IMR-90 (cell line): ENCODE measurements around the gene AP3M1. TPM values are rescaled to one million over a fixed set of nuclear protein-coding genes. Genes with fewer than 3 reads are reported as not detected.

Experiments
- ATAC-seq: fragments of 200-7000 bp; cut with Tn5 transposase; 2 replicates; pipeline ENCODE4 v1.9.1; 2020; ENCODE audit warnings: low read depth, mild to moderate bottlenecking, moderate library complexity
- BruUV-seq: library from RNA; stranded (reverse); fragments of 400-500 nt; replicated peaks from 2 replicates; lab custom pipeline; 2021; lab: Mats Ljungman, UMichigan
- CTCF ChIA-PET: fragments of 300-600 bp; formaldehyde crosslinking; extraction: SDS; loops from one replicate; lab custom pipeline; 2021; ENCODE audit warnings: antibody characterized with exemption; lab: Yijun Ruan, JAX
- POLR2A ChIA-PET: fragments of 300-600 bp; sonication (Branson Sonifier 250); formaldehyde crosslinking; loops from one replicate; lab custom pipeline; 2022; ENCODE audit warnings: antibody characterized with exemption; ENCODE audit not compliant: unreplicated experiment; lab: Charles Lee
- DNase-seq: peaks from one replicate; pipeline ENCODE4 v3.0.0; 2013
- H2AFZ ChIP-seq: replicated peaks from 2 replicates; pipeline ENCODE3; 2013; ENCODE audit warnings: low read length, mild to moderate bottlenecking; ENCODE audit not compliant: poor library complexity
- H2AK5ac ChIP-seq: 2 replicates; pipeline ENCODE4 v1.6.1; 2013; ENCODE audit warnings: low read depth, low read length, inconsistent platforms
- H2AK9ac ChIP-seq: replicated peaks from 2 replicates; pipeline ENCODE3; 2013; ENCODE audit warnings: mild to moderate bottlenecking, low read depth, low read length, moderate library complexity; ENCODE audit not compliant: poor library complexity
- H2BK120ac ChIP-seq: 2 replicates; pipeline ENCODE4 v1.6.1; 2013; ENCODE audit warnings: low read depth, low read length, inconsistent platforms
- H2BK15ac ChIP-seq: 3 replicates; pipeline ENCODE4 v1.6.1; 2013; ENCODE audit warnings: low read depth, low read length, inconsistent platforms
- H2BK20ac ChIP-seq: 2 replicates; pipeline ENCODE4 v1.6.1; 2013; ENCODE audit warnings: low read depth, mild to moderate bottlenecking, inconsistent platforms, low read length, moderate library complexity
- H2BK5ac ChIP-seq: 2 replicates; pipeline ENCODE4 v1.6.1; 2013; ENCODE audit warnings: mild to moderate bottlenecking, low read depth, low read length, inconsistent platforms; ENCODE audit not compliant: poor library complexity, severe bottlenecking
- H3K14ac ChIP-seq: replicated peaks from 2 replicates; pipeline ENCODE4 v1.6.1; 2013; ENCODE audit warnings: low read depth, low read length, inconsistent platforms
- H3K18ac ChIP-seq: 2 replicates; pipeline ENCODE4 v1.6.1; 2013; ENCODE audit warnings: low read depth, low read length, control low read depth
- H3K23ac ChIP-seq: 2 replicates; pipeline ENCODE4 v1.6.1; 2013; ENCODE audit warnings: low read depth, low read length, inconsistent platforms
- H3K27ac ChIP-seq: 2 replicates; pipeline ENCODE4 v1.5.1; 2013; ENCODE audit warnings: mild to moderate bottlenecking, control low read depth, low read length; ENCODE audit not compliant: insufficient read depth
- H3K27me3 ChIP-seq: 2 replicates; pipeline ENCODE4 v1.6.1; 2013; ENCODE audit warnings: low read length; ENCODE audit not compliant: control insufficient read depth, insufficient read depth
- H3K36me3 ChIP-seq: 2 replicates; pipeline ENCODE4 v1.6.1; 2013; ENCODE audit warnings: low read length, mixed read lengths; ENCODE audit not compliant: control insufficient read depth, insufficient read depth
- H3K4ac ChIP-seq: 2 replicates; pipeline ENCODE4 v1.6.1; 2013; ENCODE audit warnings: low read depth, low read length, inconsistent platforms
- H3K4me1 ChIP-seq: 2 replicates; pipeline ENCODE4 v1.6.1; 2013; ENCODE audit warnings: low read length, mixed read lengths; ENCODE audit not compliant: control insufficient read depth, insufficient read depth
- H3K4me2 ChIP-seq: 2 replicates; pipeline ENCODE4 v1.6.1; 2013; ENCODE audit warnings: low read depth, mild to moderate bottlenecking, control low read depth, low read length, moderate library complexity
- H3K4me3 ChIP-seq: 2 replicates; pipeline ENCODE4 v1.5.1; 2013; ENCODE audit warnings: low read depth, mild to moderate bottlenecking, control low read depth, low read length, moderate library complexity; ENCODE audit not compliant: insufficient read depth
- H3K56ac ChIP-seq: 2 replicates; pipeline ENCODE4 v1.6.1; 2013; ENCODE audit warnings: low read length, inconsistent platforms; ENCODE audit not compliant: insufficient read depth; ENCODE audit errors: extremely low read depth
- H3K79me1 ChIP-seq, 2 experiments: 2 replicates each; pipeline ENCODE4 v1.6.1; 2013; ENCODE audit warnings: low read length in 2 of 2, inconsistent platforms in 1 of 2, low read depth in 1 of 2
- H3K9ac ChIP-seq: 2 replicates; pipeline ENCODE4 v1.6.1; 2013; ENCODE audit warnings: low read depth, low read length, control low read depth
- H3K9me1 ChIP-seq: 2 replicates; pipeline ENCODE4 v1.6.1; 2013; ENCODE audit warnings: low read length, inconsistent platforms; ENCODE audit not compliant: insufficient read depth
- H3K9me3 ChIP-seq: 2 replicates; pipeline ENCODE4 v1.6.1; 2013; ENCODE audit warnings: low read length; ENCODE audit not compliant: control insufficient read depth, insufficient read depth
- H4K20me1 ChIP-seq: 2 replicates; pipeline ENCODE4 v1.6.1; 2013; ENCODE audit warnings: low read length, inconsistent platforms; ENCODE audit not compliant: insufficient read depth
- H4K5ac ChIP-seq: 2 replicates; pipeline ENCODE4 v1.6.1; 2013; ENCODE audit warnings: mild to moderate bottlenecking, low read depth, low read length, control low read depth
- H4K8ac ChIP-seq, 2 experiments: 2 replicates each; pipeline ENCODE4 v1.6.1; 2013; ENCODE audit warnings: low read depth in 2 of 2, low read length in 2 of 2, control low read depth in 1 of 2, inconsistent platforms in 1 of 2
- H4K91ac ChIP-seq: 2 replicates; pipeline ENCODE4 v1.6.1; 2013; ENCODE audit warnings: low read depth, low read length, inconsistent platforms; ENCODE audit not compliant: insufficient read depth
- WGBS, 2 experiments: methylation state at CpG; one replicate each; pipeline versions ENCODE4 v1.1.5 to v1.1.7; 2013; ENCODE audit warnings: missing lambda C conversion rate in 2 of 2; ENCODE audit not compliant: insufficient read length in 1 of 2; ENCODE audit errors: extremely low coverage in 2 of 2; 5-methylcytosine and 5-hydroxymethylcytosine counted together
- dilution Hi-C: fragments of 300-500 bp; cut with HindIII; formaldehyde crosslinking; loops from one replicate; pipeline ENCODE4 v1.14.3; 2018; ENCODE audit warnings: low sequenced_read_pairs; ENCODE audit not compliant: unreplicated experiment
- in situ Hi-C: fragments of 300-500 bp; cut with MboI; formaldehyde crosslinking; loops from 3 replicates; pipeline ENCODE4 v1.14.3; 2019; ENCODE audit warnings: low sequenced_read_pairs, inconsistent platforms, mixed read lengths
- intact Hi-C: fragments of 100-400 bp; cut with micrococcal nuclease; formaldehyde crosslinking; loops from 2 replicates; pipeline ENCODE4 v1.10.0; 2022
- polyA plus RNA-seq, 3 experiments: library from polyadenylated mRNA; depleted of rRNA; stranded (reverse); fragments of >200 nt; gene quantifications; 2 replicates each; pipeline ENCODE4 v1.2.3, GENCODE V29; 2012; ENCODE audit warnings: low replicate concordance in 1 of 3
- total RNA-seq: library from RNA; depleted of rRNA; stranded (reverse); fragments of >200 nt; gene quantifications from 2 replicates; pipeline ENCODE4 v1.2.3, GENCODE V29; 2012
- TF ChIP-seq, protein P1 (sequence below): conservative IDR thresholded peaks from 2 replicates; pipeline ENCODE4 v1.5.1; 2012; ENCODE audit warnings: mild to moderate bottlenecking, low read depth, low read length, improper control_type of control experiment
- TF ChIP-seq, protein P2 (sequence below): fragments of 150-350 bp; IDR thresholded peaks from 2 replicates; pipeline ENCODE4 v1.6.1; 2017; ENCODE audit warnings: mild to moderate bottlenecking, antibody characterized with exemption, low read length, low read depth

Gene AP3M1
- total and polyA plus RNA-seq, 2 of the 4 experiments (the other 2 are of a cell fraction): 26.6 to 46.4 TPM

DNA sequence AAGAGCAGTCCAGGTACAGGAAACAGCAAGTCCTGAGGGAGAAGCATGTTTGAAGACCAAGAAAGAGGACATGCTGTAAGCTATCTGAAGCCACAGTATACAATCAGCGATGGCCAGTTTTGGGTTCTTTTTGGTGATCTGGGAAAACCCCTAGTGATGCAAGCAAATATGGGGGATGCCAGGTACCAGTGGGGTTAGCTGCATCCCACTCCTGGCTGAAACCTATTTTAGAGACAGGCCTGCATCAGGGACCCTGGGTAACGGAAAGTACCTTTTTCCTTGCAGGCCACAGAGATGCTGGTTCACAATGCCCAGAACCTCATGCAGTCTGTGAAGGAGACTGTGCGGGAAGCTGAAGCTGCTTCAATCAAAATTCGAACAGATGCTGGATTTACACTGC, 32.9 kb downstream of the AP3M1 start:
- POLR2A ChIA-PET: no interaction called here
- peaks cover 42 to 78% of the 10 kb centered on the region in 2 experiments for H3K79me1 ChIP-seq
- ATAC-seq (no peak), DNase-seq (no peak)
- CTCF ChIA-PET: interaction anchor here (1.1 kb wide), 1 partner anchor 18 kb away, joined by 3 read pairs; no protein-coding TSS in a partner anchor
- no peak overlapping the region for H2BK15ac ChIP-seq
- intact Hi-C loops: no loop called here
- H2BK20ac ChIP-seq: no peak overlapping the region
- H3K36me3 ChIP-seq: peaks cover 68% of the 10 kb centered on the region
- no peaks in the 10 kb centered on the region for H3K27me3 ChIP-seq
- dilution Hi-C loops: no loop called here
- in situ Hi-C loops: no loop called here
- no peak overlapping the region for H2BK120ac ChIP-seq
- H4K91ac ChIP-seq: no peak overlapping the region
- H3K4ac ChIP-seq: no peak overlapping the region
- no peak overlapping the region for H3K4me3 ChIP-seq
- no peak overlapping the region for H3K18ac ChIP-seq
- no peak overlapping the region for H3K9ac ChIP-seq
- no peak overlapping the region for H3K4me2 ChIP-seq
- H3K9me3 ChIP-seq: no peaks in the 10 kb centered on the region
- H3K56ac ChIP-seq: no peak overlapping the region
- no peak overlapping the region for H2AFZ ChIP-seq
- H3K14ac ChIP-seq: no peak overlapping the region
- H4K20me1 ChIP-seq: peaks cover 58% of the 10 kb centered on the region
- WGBS, 2 experiments: 95% methylated on average over 3 of the region's 4 CpGs; no CpG with 5 or more reads in 1 of the 2 experiments
- H3K4me1 ChIP-seq: peaks cover 13% of the 10 kb centered on the region
- H2AK5ac ChIP-seq: no peak overlapping the region
- BruUV-seq: no TSS peak
- H3K27ac ChIP-seq: no peak overlapping the region
- H4K8ac ChIP-seq: no peak overlapping the region
- H2BK5ac ChIP-seq: no peak overlapping the region
- no peak overlapping the region for H4K5ac ChIP-seq
- TF ChIP-seq, protein P1, sequence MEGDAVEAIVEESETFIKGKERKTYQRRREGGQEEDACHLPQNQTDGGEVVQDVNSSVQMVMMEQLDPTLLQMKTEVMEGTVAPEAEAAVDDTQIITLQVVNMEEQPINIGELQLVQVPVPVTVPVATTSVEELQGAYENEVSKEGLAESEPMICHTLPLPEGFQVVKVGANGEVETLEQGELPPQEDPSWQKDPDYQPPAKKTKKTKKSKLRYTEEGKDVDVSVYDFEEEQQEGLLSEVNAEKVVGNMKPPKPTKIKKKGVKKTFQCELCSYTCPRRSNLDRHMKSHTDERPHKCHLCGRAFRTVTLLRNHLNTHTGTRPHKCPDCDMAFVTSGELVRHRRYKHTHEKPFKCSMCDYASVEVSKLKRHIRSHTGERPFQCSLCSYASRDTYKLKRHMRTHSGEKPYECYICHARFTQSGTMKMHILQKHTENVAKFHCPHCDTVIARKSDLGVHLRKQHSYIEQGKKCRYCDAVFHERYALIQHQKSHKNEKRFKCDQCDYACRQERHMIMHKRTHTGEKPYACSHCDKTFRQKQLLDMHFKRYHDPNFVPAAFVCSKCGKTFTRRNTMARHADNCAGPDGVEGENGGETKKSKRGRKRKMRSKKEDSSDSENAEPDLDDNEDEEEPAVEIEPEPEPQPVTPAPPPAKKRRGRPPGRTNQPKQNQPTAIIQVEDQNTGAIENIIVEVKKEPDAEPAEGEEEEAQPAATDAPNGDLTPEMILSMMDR: no peak
- TF ChIP-seq, protein P2, sequence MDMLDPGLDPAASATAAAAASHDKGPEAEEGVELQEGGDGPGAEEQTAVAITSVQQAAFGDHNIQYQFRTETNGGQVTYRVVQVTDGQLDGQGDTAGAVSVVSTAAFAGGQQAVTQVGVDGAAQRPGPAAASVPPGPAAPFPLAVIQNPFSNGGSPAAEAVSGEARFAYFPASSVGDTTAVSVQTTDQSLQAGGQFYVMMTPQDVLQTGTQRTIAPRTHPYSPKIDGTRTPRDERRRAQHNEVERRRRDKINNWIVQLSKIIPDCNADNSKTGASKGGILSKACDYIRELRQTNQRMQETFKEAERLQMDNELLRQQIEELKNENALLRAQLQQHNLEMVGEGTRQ: no peak
- peak overlapping the region; percentile 2; the same call in 1 of the 2 replicates for H3K23ac ChIP-seq
- no peak overlapping the region for H2AK9ac ChIP-seq
- peaks cover 10% of the 10 kb centered on the region for H3K9me1 ChIP-seq
